KG1 (cell line): Measurements from ENCODE around the gene COMMD9.
"Not testable (repeated sequence)": the region's sequence is repeated elsewhere in the genome, so short reads cannot be mapped to it uniquely, and the experiment has no call there.

Experiments used
- DNase-seq: peaks from one replicate; lab custom pipeline; 2025; lab: John Stamatoyannopoulos, UW

The COMMD9 gene

DNA sequence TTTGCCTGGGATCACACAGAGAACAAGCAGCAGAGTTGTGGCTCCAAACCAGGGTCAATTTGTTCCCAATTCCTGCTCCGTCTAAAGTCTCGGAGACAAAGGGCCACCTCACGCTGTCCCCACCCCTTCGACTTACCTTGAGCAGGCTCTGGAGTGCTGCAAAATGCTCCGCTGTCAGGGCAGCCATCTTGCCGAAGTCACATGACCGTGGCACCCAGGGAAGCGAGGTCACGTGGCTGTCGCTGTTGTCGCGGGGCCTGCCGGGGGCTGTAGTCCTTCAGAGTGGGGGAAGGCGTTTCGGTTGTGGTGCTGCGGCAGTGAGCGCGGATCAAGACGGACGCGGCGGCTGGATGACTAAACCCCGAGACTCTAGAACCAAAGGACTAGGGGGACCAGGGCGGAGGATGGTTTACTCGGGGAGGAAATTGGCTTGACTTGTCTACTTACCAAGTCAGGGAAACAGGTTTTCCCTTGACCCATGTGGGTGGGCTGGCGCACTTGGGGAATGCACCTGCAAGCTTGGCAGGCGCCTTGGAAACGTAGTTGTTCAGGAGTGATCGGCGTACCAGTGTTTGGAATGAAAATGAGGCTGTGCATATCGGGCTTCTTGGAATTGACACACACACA, at the start of gene COMMD9:
COMMD9 (minus strand) TSS at position 199 of the 627 bp plus-strand sequence; CDS start at position 187, 12 bp downstream.
- DNase-seq = peak; percentile 77

DNA sequence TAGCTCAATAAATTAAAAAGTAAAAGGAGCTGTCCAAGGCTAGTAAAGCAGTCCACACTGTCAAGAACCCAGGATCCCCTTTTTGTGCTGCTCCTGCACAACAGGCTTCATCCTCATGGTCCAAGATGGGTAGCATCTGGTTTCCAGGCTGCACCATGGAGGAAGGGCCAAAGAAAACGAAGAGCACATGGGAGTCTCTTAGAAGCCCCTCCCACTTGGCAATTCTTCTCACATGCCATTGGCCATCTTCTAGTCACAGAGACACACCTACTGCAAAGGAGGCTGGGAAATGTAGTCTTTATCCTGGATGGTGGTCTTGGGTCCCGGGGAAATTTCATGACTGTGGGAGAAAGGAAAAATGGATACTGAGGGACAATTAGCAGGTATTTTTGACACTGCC, 44.7 kb upstream of the COMMD9 start:
- no peak for DNase-seq

DNA sequence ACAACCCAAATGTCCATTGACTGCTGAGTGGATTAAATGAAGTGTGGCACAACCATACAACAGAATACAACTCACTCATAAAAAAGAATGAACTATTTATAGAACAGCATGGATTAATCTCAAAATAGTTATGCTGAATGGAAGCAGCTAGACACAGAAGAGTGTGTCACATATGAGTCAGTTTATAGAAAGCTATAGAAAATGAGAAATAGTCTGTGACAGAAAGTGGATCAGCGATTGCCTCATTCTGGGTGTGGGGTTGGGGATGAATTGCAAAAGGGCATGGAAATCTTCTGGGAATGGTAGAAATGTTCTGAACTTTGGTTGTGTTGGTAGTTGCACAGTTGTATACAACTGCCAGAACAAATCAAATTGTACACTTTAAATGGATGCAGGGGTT, 44.2 kb upstream of the COMMD9 start:
- DNase-seq = no peak

DNA sequence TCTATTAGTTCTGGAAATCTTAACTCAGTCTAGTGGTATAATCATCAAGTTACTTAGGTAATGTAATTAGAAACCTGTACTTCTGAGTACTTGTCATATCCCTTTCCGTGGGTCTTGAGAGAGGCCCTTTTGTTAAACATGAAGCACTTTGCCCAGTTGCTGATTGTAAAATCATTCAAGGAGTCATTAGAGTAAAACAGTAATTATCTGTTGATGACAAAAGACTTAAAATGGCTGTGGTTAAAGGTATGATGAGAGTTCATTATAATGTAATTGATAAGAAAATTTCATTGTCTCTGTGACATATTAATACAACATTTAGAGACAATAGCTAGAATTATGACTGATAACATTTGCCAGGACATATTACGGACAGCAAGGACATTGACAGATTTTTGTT, 41.2 kb upstream of the COMMD9 start:
- no peak for DNase-seq

DNA sequence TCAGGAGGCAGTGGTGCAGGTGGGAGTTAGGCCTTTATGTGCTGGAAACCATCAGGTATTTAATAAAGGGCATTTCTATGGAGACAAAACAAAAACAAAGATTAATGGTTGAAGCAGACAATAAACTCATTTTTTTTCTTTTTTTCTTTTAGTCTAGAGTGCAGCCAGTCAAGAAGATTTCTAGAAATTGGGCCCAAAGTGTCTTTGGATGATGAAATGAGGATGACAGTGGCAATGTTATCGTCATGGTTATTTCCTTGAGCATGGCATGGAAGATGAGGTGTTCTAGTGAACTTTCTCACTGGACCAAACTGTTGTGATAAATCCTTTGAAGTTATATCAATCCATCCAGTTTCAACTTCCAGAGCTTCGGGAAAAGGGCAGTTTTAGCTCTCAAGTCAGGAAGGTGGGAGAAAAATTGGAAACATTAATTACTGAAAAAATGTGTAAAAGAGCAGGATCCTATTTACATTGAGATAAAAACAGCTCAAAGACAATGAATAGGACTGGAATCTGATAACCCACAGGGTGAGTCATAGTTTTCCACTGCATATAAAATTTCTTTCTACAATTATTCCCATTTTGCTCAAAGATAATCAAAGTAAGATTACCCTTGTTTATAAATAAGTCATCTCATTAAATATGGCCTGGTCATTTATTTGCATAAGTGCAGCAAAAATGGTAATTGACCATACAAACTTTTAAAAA, 39.9 kb upstream of the COMMD9 start:
- no peak for DNase-seq

DNA sequence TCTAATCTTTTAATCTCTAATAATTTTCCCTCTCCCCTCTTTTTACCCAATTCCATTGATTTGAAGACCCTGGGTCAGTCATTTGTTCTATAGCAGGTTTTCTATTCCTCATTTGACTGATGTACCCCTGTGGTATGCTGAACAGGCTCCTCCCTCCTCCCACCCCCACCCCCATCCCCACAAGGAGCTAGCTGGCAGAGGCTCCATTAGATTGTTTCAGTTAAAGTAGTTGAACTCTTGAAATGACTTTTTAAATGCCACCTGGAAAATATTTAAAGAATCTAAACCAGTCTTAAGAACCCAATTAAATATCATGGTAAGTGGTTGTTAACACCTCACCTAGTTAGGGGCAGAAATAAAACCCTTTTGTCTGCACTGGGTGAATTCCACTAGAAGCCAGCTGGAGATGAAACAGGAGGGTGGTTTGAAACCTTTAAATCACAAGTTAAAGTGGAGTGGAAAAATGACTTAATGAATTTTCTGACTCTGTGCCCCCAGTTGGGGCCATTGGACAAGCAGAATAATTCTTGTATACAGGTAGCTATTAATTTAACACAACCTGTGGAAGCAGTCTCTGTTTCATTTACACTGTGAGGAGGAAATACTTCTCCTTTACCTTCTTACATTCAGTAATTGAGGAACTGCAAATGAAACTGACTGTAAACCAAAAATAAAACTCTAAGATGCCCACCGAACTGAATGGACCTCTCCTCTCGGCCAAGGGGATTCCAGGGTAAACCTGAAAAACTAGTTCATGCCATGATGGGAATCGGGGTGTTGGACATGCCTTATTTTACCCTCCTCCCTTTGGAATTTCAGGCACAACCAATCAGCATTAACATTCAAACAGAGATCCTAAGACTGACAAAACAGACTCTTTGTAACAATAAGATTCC, 37.5 kb upstream of the COMMD9 start:
- DNase-seq = no peak

DNA sequence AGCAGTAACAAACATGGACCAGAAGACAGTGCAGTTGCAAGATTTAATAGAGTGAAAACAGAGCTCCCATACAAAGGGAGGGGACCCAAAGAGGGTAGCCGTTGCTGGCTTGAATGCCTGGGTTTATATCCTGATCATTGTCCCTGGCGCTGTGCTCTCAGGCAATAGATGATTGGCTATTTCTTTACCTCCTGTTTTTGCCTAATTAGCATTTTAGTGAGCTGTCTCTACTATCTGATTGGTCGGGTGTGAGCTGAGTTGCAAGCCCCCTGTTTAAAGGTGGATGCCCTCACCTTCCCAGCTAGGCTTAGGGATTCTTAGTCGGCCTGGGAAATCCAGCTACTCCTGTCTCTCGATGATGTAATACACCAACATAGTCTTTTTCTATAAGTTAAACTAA, 36.2 kb upstream of the COMMD9 start:
- DNase-seq = not testable (repeated sequence)

DNA sequence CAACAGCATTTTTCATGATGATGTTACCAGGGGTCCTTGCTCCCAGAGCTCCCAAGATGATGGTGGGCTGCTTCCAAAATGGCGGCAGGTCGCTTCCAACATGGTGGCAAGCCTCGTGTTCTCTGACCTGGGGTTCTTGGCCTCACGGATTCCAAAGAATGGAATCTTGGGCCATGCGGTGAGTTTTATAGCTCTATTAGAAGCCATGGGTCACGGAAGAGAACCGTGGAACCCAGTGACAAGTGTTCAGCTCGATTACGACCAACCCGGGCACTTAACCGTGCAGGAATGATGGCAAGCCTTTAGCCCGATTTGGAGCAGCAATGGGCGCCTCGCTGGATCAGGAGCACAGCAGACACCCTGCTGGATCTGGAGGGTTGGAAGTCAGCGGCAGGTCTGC, 35.7 kb upstream of the COMMD9 start:
- DNase-seq = not testable (repeated sequence)

DNA sequence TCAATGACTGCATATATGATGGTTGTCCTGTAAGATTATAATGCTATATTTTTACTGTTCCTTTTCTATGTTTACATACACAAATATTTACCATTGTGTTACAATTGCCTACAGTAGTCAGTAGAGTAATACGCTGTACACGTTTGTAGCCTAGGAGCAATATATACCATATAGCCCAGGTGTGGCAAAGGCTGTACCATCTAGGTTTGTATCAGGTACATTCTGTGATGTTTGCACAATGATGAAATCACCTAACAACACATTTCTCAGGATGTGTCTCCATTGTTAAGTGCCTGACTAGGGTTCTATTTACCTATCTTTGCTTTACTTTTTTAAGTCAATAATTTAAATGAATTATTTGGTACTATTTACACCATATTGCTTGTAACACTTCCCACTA, 28.8 kb upstream of the COMMD9 start:
- no peak for DNase-seq

DNA sequence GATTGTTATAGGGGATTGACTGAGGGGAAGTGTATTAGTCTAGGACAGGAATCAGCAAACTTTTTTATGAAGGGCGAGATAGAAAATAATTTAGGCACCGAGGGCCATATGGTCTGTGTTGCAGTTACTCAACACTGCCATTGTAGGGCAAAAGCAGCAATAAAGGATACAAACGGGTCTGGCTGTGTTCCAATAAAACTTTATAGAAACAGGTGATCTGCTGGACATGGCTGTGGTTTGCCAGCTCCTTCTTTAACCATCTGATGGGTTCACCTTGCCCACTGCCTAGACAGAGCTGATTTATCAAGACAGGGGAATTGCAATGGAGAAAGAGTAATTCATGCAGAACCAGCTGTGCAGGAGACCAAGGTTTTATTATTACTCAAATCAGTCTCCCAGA, 26.8 kb upstream of the COMMD9 start:
- DNase-seq = no peak

DNA sequence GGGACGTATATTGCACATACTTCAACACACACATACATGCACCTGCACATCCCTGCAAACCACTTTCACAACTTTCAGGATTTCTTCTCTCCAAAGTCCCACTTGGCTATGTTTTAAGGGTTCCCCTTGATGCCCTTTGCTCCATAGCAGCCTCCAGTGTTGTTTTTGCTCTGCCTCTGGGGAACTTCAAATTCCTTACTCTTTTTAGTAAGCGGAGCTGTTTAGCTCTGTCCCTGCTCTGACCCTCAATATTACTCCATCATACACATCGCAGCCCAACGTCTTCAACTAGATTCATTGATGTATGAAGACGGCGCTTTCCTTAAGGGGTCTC, 25.2 kb upstream of the COMMD9 start:
- no peak for DNase-seq

DNA sequence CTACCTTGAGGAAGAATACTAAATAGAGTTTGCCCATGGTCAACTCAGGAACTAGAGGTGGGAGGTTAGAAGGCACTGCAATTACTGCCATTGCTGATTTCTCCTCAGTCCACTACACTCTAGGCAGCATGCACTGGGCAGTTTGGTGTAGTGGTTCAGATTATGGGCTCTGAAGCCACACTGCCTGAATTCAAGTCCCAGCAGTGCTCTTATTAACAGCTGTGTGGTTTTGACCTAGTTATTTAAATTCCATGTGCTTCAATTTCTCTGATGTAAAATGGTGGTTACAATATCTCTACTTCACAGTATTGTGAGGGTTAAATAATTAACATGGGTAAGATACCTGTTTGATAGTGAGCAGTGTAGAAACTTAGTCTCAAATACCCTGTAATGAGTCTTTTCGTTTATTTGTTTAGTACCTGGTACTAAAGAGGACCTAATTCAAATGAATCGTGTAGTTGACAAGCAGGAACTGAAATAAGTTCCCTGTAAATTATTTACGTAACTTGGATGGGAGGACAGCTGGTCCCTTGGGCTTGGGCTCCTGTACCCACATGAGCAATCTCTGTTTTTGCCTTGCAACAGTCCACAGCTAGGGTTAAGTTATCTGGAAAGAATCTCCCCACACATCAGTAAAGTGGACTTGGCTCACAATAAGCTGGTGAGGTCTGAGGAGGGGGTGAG, 24.7 kb upstream of the COMMD9 start:
- no peak for DNase-seq

DNA sequence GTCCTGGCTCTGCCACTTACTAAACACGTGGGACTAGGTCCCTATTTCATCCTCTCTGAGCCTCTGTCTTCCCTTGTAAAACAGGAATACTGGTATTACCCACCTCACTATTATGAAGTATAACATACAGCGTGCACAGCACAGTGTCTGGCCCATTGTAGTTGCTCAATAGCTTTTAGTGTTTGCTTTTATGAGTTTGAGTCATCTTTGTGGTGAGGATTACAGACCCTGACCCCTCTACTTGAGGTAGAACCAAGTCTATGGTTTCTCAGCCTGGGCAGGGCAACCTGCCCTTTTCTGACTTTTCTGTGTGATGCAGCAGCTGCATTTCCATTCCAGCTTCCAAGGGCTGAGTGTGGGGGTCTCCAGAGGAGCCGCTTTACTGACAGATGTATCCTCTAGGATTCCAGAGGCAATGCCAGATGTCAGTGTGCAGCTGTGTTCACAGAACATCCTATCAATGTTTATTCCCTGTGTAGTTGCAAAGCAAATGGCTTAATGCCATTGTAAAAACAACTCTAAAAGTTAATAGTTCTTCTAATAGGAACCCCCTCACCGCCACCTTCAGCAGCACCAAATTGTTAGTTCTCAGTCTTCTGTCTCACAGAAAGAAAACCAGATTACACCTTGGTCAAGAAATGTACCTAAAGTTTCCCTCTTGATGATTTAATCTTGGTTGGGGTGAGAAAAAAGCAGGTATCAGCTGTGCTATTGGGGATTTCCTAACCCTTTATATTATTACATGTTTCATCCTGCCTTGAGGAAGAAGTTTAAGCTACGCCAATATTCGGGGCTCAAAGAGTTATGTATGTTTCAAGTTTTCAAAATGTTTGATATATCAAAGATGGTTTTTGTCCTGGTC, 23.6 kb upstream of the COMMD9 start:
- no peak for DNase-seq

DNA sequence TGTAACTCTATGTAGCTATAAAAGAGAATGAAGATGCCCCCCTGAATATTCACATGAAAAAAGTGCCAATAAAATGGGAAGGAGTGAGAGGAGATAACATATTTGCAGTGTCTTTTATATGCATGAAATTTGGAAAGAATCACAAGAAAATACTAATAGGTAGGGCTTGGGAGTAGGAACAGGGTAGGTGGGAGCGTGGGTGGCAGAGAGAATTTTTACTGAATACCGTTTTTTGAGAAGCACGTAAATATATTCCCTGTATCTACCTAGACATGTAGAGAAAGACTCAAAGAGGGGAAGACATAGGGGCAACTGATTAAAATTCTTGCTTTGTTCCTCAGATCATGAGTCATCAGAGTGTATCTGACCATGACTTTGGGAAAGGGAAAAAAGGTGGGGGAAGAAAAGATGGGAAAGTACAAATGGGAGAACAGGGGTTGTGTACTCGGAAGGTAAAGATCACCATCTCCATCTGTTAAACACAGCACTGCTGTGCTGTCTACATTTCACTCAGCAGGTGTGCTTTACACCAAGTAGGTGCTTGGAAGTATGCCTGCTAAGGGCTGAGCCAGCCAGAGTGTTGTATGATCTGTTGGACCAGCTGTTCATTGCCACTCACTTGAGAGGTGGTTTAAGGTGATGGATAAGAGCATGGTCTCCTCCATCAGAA, 22.8 kb upstream of the COMMD9 start:
- no peak for DNase-seq

DNA sequence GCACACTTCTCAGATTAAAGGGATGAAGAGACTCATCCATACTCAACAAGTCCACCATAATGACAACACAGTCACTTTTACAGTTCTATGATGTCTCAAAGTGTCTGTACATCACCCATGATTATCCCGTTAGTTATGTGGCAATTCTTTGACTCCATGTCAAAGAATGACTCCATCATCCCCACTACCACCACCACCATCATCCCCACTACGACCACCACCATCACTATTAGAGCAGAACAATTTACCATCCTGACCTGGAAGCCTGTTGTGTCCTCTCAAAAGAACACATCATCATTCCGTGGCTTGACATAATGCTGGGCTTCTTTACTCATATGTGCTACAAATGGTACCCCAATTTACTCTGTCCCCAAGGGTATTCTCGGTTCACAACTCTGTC, 20.6 kb upstream of the COMMD9 start:
- no peak for DNase-seq

DNA sequence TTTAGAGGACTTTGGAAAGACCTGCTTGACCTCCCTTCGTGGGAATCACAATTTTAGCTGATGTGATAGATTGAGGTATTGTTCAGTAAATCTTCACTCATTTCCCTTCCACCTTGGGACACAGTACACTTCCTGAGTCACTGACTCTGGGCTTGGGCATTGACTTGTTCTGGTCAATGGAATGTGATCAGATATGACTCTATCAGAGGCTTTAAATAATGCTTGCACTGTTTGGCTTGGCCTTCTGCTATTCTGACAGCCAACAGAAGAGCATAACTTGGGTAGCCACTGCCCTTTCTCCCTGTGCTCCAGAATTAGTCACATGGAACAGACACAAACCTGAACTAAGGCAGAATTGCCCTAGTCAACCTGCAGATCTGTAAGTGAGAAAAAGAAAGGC, 19.4 kb upstream of the COMMD9 start:
- no peak for DNase-seq

DNA sequence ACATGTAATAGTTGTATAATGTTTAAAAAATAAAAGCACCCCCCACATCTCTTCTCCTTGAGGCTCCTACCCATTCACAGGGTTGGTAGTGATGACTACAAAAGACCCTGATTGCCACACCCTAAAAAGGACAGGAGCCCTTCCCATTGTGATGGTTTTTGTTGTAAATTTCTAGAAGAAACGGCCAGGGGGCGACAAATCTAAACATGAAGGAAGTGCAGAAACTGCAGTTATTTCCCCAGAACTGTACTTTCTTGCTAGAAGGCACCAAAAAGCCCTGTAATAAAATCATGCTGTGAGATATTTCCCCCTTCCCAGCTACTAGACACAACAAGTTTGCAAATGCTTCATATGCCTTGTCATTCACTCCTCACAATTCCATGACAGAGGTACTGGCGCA, 17.7 kb upstream of the COMMD9 start:
- peak; percentile 18 for DNase-seq

DNA sequence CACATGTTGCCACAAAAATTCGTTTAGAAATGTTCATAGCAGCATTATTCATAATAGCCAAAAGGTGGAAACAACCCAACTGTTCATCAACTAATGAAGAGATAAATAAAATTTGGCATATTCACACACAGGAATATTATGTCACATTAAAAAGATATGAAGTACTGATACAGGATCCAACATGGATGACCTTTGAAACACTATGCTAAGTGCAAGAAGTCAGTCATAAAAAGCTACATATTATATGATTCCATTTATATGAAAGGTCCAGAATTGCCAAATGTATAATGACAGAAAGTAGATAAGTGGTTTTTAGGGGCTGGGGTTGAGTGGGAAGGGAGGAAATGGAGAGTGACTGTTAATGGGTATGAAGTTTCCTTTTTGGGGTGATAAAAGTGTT, 15.8 kb upstream of the COMMD9 start:
- DNase-seq = no peak

DNA sequence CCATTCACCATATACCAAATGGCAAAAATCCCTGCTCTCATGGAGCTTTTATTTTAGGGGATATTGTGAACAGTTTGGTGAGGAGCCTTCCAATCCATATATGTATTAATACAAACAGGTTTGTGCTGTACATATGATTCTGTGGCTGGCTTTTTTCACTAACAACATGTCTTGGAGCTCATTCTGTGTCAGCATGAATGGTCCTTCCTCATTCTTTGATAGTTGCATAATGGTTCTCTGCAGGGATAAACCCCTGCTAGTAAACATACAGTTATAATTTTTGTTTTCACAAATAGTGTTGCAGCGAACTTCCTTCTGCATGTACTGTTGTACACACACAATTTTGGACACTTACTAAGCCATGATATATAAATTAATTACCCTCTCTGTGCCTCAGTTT, 15.1 kb upstream of the COMMD9 start:
- no peak for DNase-seq

DNA sequence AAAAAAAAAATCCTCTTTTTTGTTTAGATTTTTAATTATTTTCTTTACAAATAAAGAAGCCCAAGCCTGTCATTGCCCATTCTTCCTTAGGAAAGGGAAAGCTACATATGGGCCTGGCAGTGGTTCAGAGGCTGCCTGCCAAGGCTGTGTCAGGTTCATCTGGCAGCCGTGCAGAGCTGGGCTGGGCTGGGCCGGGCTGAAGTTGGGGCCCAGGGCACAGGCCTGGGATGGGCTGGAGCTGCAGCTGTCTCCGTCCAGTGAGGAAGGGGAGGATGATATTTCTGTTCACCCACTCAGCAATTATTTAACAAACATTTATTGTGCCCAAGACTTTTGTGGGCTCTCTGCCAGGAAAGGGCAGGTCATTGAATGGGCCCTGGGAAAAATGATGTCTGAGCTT, 11.4 kb upstream of the COMMD9 start:
- no peak for DNase-seq
